Hematopoietic multipotent progenitor cell (in vitro differentiated cells): ENCODE data around the gene NMRAL1. TPM values are rescaled to one million over a fixed set of nuclear protein-coding genes. Genes with fewer than 3 reads are reported as not detected.

Experiments used
- DNase-seq, 3 donors: peaks; one replicate each; pipeline ENCODE4 v3.0.0-alpha.2; 2011 to 2015; ENCODE audit warnings: low read depth in 2 of 3, low spot score in 2 of 3
- total RNA-seq: library from RNA; depleted of rRNA; stranded (reverse); fragments of >200 nt; gene quantifications from one replicate; pipeline ENCODE4 v1.2.3, GENCODE V29; 2012

NMRAL1 gene
- total RNA-seq: 112 TPM

- DNase-seq: peak; percentile 66 to 97 (median 92)
Measured at GRCh38 chr16:4474192-4474961, at the start of gene NMRAL1. TSS of gene NMRAL1 (minus strand) at chr16:4474625. CDS start at chr16:4474132, 493 bp downstream.

DNA sequence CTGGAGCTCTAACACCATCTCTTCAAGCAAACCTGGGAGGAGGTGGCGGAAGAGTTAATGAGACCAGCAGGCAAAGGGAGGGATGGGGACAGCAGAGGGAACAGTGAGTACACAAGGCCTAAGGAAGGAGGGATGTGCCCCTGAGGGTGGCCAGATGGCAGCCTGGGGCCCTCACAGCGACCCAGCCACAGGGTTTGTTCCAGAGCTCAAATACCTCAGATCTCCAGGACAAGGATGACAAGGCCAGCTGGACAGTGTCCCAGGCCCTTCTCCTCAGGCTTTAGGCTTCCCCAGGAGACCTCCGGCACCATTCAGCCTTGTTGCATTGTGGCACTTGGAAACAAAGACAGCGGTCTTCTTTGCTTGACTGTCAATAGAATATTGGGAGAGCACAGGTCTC lies 49.3 kb upstream of the NMRAL1 start:
- no peak for DNase-seq

DNA sequence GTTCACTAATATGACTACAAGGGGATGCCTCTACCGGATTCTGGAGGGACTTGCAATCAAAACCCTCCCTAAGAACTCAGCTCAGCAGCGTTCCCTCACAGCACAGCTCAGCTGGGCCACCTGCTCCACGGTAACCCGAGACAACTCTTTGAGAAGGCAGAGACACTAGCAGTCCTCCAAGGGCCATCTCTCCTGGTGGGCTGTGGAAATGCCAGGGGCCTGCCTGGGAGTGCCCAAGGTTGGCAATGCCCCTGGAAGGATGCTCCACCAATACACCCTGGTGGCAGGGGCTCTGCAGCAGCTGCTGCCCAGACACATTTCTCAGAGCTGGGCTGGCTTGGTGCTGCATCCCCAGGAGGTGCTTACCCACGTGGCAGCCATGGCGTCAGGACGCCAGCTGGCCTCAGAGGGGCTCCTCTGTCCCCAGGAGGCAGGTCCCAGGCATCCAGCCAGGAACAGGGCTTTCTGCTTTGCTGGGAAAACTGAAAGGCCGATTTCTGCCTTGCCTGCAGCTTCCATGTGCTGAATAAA lies 47.7 kb upstream of the NMRAL1 start:
- DNase-seq: no peak

GRCh38 chr16:4520913-4521312 lies 46.5 kb upstream of the NMRAL1 start:
- DNase-seq: no peak

DNA sequence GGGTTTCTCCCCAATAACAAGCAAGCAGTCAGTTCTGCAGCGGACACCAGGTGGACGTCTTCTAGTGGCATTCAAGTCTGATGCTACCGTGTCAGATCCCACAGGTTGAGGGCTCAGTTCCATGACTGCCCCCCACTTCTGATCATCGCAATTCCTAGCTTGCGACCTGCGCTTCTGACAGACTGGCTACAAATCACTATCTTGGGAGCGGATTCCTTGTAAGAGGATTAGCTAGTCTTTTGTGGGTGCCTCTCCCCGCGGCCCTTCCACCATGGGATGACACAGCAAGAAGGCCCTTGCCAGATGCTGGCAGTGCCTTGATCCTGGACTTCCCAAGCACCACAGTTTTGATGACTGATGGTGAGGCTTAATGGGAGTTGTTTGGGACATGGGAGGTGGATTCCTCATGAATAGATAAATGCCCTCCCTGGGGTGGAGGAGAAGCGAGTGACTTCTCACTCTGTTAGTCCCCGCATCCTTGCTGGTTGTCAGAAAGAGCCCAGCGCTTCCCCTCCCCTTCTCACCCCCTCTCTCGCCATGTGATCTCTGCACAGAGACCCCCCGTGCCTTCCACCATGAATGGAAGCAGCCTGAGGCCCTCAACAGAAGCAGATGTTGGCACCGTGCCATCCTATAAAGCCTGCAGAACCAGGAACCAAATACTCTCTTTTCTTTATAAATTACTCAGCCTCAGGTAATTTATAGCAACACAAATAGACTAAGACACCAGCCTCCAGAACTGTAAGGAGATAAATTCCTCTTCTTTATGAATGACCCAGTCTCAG lies 45.0 kb upstream of the NMRAL1 start:
- peak in 1 of 3 donors; percentile 36 for DNase-seq

- no peak for DNase-seq
Measured at GRCh38 chr16:4517812-4518680, 43.6 kb upstream of the NMRAL1 start.

GRCh38 chr16:4515611-4516233 lies 41.3 kb upstream of the NMRAL1 start:
- peak in 1 of 3 donors; percentile 68 for DNase-seq

DNA sequence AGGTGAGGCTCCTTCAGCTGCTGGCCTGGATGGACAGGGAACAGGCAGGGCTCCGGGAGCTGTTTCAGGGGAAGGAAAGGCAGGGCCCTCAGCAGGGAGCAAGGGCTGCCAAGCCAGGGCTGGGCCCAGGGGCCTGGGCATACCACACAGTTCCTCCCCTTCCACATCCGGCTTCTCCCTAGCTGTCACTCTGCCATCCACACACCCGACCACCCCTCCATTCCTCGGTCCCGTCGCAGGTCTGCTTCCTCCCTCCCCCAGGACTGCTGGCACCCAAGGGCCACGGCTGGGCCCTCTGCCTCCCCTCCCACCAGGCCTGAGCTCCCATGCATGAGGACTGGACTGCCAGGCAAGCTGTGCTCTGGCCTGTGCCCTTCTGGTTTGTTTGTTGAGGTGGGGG lies 40.2 kb upstream of the NMRAL1 start:
- no peak for DNase-seq

- DNase-seq: no peak
Measured at GRCh38 chr16:4513881-4514280, 39.5 kb upstream of the NMRAL1 start.

- no peak for DNase-seq
Measured at GRCh38 chr16:4513086-4513860, 38.8 kb upstream of the NMRAL1 start.

DNA sequence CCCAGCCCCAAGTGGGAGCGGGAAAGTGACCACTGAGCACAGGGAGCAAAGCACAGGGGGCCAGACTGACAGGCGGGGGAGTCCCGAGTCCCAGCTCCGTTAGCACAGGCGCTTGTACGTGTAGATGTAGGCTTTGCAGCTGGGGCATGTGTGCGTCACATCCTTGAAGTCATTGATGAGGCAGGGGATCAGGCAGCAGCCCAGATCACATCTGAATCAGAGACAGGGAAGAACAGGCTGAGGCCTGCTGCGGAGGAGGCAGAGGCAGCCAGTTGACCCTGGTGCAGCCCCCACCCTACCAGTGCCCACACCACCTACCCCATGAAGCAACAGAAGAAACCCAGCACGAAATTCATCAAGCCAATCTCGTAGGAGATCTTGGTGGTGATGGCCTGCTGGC lies 38.0 kb upstream of the NMRAL1 start:
- no peak for DNase-seq

- peak in 2 of 3 donors; percentile 59 to 61 for DNase-seq
Measured at GRCh38 chr16:4511441-4512082, 37.1 kb upstream of the NMRAL1 start.

GRCh38 chr16:4510747-4511426 lies 36.5 kb upstream of the NMRAL1 start:
- DNase-seq: no peak

DNA sequence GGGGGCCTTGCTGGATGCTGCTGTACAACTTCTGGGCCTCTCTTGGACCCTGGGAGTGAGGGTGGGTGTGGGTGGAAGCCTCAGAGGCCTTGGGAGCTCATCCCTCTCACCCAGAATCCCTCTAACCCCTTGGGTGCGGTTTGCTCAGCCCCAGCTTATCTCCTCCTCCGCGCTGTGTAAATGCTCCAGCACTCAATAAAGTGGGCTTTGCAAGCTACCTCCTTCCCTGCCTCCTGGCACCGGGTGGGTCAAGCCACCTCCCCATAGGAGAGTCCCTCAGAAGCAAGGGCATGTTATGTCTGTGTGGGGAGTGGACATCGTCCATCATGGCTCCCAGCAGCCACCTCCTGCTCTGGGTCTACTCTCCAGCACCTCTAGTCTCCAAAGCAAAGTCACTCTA lies 35.7 kb upstream of the NMRAL1 start:
- no peak for DNase-seq

DNA sequence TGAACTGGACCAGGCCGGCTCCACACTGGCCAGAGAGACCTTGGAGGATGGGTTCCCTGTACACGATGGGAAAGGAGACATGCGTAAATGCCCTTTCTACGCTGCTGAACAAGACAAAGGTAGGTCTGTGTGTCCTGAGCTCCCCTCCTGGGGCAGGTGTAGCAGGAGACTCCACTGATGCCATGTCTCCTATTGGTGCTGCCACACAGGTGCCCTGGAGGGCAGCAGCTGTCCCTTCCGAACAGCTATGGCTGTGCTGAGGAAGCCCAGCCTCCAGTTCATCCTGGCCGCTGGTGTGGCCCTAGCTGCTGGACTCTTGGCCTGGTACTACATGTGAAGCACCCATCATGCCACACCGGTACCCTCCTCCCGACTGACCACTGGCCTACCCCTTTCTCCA lies 35.0 kb upstream of the NMRAL1 start:
- no peak for DNase-seq

- DNase-seq: no peak
Measured at GRCh38 chr16:4508806-4509205, 34.4 kb upstream of the NMRAL1 start.

GRCh38 chr16:4507588-4508345 lies 33.3 kb upstream of the NMRAL1 start:
- DNase-seq: no peak

DNA sequence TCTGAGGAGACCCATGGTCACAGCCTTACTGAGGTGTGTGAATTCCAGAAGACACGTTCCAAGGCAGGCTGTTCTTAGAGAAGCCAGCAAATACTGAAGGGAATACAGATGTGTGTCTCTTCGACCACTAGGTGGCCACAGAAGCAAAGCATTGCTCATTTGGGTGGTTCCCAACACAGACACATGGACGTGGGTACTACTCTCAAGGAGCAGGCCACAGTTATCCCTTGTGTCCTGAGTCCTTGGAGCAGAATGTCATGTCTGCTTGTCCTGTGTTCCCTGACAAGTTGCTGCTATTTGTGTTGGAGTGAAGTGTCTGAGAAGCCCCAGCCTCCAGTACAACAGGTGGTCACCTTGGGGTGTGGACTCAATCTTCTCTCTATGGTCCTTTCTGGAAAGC lies 32.0 kb upstream of the NMRAL1 start:
- DNase-seq: peak; percentile 46 to 87 (median 72)
